MM.1S (cell line): ENCODE data around the gene DNAJC15.

ENCODE experiments used
- CTCF ChIP-seq: fragments of 300-600 bp; sonication (generic); IDR thresholded peaks from 2 replicates; pipeline ENCODE4 v1.5.1; 2016; ENCODE audit warnings: antibody characterized with exemption, low read length, mixed read lengths
- EZH2 ChIP-seq: fragments of 300-600 bp; sonication (generic); optimal IDR thresholded peaks from 2 replicates; pipeline ENCODE3; 2017; ENCODE audit warnings: low read depth, mild to moderate bottlenecking, antibody characterized with exemption, low read length, mixed read lengths
- EZH2phosphoT487 ChIP-seq: fragments of 300-600 bp; sonication (generic); IDR thresholded peaks from 2 replicates; pipeline ENCODE4 v1.6.1; 2018; ENCODE audit warnings: antibody characterized with exemption, low read length

DNA sequence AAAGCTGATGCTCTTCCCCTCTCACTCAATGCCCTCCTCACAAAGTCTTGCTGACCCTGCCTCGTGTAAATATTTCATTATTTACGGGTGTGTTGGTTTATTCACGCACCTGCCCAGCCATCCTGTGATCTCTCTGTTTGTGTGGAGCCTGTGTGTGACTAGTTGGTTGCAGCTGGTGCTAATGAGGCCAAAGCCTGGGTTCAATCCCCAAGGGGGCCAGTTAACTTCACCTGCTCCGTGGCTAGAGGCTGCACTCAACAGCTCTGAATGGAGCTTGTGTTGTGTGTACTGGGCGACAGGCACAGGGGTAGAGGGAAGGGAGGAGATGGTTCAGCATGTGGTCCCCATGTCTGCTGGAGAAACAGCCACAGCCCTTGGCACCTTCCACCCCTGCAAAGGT, 109.5 kb downstream of the DNAJC15 start:
- TF ChIP-seq CTCF (no peak), EZH2phosphoT487 (no peak), EZH2 (no peak)
